ENCODE measurements around the gene INVS. TPM values are rescaled to one million over a fixed set of nuclear protein-coding genes. Genes with fewer than 3 reads are reported as not detected.

Gene INVS
- total RNA-seq, 4 donors from 2014 or later = 21.0 to 47.8 (median 31.6) TPM

DNA sequence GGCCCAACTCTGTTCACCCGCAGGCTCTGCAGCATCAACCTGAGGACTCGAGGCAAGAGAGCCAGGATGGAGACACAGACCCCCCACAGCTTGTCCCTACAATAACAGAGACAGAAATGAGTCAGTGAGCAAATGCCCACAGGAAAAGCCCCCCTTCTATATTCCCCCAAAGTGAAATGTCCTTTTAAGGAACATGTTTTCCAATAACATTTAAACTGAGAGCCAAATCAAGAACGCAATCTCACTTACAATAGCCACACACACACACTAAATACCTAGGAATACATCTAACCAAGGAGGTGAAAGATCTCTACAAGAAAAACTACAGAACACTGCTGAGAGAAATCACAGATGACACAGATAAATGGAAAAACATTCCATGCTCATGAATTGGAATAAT is 204.7 kb downstream of the INVS start:
- TF ChIP-seq POLR2AphosphoS5 (IDR thresholded peaks at IDR 0.05) = no peak
- no peak for TF ChIP-seq CTCF (IDR thresholded peaks at IDR 0.05)
- no peak for TF ChIP-seq POLR2A (IDR thresholded peaks at IDR 0.05)
- TF ChIP-seq EP300 (IDR thresholded peaks at IDR 0.05; ENCODE audit: low read depth) = no peak
- Histone ChIP-seq H3K36me3 (peaks cover 0 to 21% (median 12%) of the 10 kb centered on the region in 4 donors), H3K27ac (no peak overlapping the region), H3K27me3 (no peaks in the 10 kb centered on the region), H3K4me1 (no peaks in the 10 kb centered on the region), H3K4me3 (no peak overlapping the region), H3K9me3 (no peaks in the 10 kb centered on the region)
- intact Hi-C loops (cut with DNase I; ENCODE audit: low total_unique reads) (no loop called here), in situ Hi-C loops (cut with MboI; ENCODE audit: low pct_ligation_motif_present in 1 of 4, low pct_unique_long_range_greater_than_20kb in 1 of 4, low sequenced_read_pairs in 3 of 4) (no loop called here)
- no peak for DNase-seq
- WGBS, 2 donors (ENCODE audit: low coverage in 1 of 2) = 97 to 100% methylated on average over 1 to 3 of the region's 3 CpGs

DNA sequence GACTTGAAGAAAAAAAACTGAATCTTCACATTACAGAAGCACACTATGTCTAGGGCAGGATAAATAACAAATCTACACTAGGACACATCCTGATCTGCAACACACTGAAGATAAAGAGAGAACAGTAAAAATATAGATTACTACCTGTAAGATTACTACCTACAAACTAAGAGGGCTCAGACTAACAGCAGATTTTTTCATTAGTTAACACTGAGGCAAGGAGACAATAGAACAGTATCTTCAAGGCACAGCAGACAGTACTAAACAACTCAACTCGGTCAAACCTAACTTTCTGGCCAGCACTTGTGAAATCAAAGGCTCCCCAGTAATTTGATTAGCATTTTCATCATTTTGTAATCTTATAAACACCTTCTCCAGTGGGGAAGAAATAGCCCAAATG is 207.2 kb downstream of the INVS start:
- in situ Hi-C loops (cut with MboI; ENCODE audit: low pct_ligation_motif_present in 1 of 4, low pct_unique_long_range_greater_than_20kb in 1 of 4, low sequenced_read_pairs in 3 of 4) = no loop called here
- peaks cover 0 to 19% (median 5%) of the 10 kb centered on the region in 4 donors for H3K36me3 ChIP-seq

DNA sequence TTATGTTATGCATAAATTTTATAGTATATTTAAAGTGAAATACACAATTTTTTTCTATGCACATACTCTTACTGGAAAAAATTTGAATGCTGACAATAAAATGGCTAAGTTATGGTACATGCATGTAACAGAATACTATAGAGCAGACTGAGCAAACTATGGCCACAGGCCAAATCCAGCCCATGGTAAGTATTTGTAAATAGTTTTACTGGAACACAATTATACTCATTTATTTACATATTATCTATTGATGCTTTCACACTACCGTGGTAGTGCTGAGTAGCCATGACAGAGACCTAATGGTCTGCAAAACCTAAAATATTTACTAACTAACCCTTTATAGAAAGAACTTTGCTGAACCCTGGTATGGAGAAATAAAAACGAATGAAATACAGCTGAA is 208.0 kb downstream of the INVS start:
- WGBS, 2 donors (ENCODE audit: low coverage in 1 of 2) = 62 to 79% methylated on average over 2 of the region's 2 CpGs

More for the DNA sequence above, 207.2 kb downstream of the INVS start:
- Histone ChIP-seq H3K27ac (no peak overlapping the region), H3K4me1 (no peaks in the 10 kb centered on the region), H3K9me3 (no peaks in the 10 kb centered on the region), H3K4me3 (no peak overlapping the region), H3K27me3 (no peaks in the 10 kb centered on the region)
- WGBS, 2 donors (ENCODE audit: low coverage in 1 of 2) = 97 to 100% methylated on average over 1 of the region's 1 CpG
- intact Hi-C loops (cut with DNase I; ENCODE audit: low total_unique reads) = no loop called here
- no peak for TF ChIP-seq POLR2A (IDR thresholded peaks at IDR 0.05)
- no peak for TF ChIP-seq POLR2AphosphoS5 (IDR thresholded peaks at IDR 0.05)
- TF ChIP-seq CTCF (IDR thresholded peaks at IDR 0.05) = no peak
- no peak for TF ChIP-seq EP300 (IDR thresholded peaks at IDR 0.05; ENCODE audit: low read depth)
- no peak for DNase-seq

GRCh38 chr9:100308965-100309564 is 210.0 kb downstream of the INVS start:
- TF ChIP-seq POLR2A (IDR thresholded peaks at IDR 0.05) = no peak
- TF ChIP-seq EP300 (IDR thresholded peaks at IDR 0.05; ENCODE audit: low read depth) = no peak
- TF ChIP-seq POLR2AphosphoS5 (IDR thresholded peaks at IDR 0.05) = no peak
- no peak for TF ChIP-seq CTCF (IDR thresholded peaks at IDR 0.05)
- Histone ChIP-seq H3K36me3 (peaks cover 0 to 7% (median 3%) of the 10 kb centered on the region in 4 donors), H3K4me3 (no peak overlapping the region), H3K4me1 (no peaks in the 10 kb centered on the region), H3K9me3 (no peaks in the 10 kb centered on the region), H3K27me3 (no peaks in the 10 kb centered on the region), H3K27ac (no peak overlapping the region)
- intact Hi-C loops (cut with DNase I; ENCODE audit: low total_unique reads) = no loop called here
- DNase-seq = no peak
- in situ Hi-C loops (cut with MboI; ENCODE audit: low pct_ligation_motif_present in 1 of 4, low pct_unique_long_range_greater_than_20kb in 1 of 4, low sequenced_read_pairs in 3 of 4) = no loop called here
- WGBS, 2 donors (ENCODE audit: low coverage in 1 of 2) = 97 to 100% methylated on average over 1 of the region's 1 CpG

More for the DNA sequence above, 208.0 kb downstream of the INVS start:
- H3K27me3 ChIP-seq = no peaks in the 10 kb centered on the region
- H3K27ac ChIP-seq = no peak overlapping the region
- H3K4me1 ChIP-seq = no peaks in the 10 kb centered on the region
- DNase-seq = no peak
- H3K9me3 ChIP-seq = no peaks in the 10 kb centered on the region
- TF ChIP-seq POLR2AphosphoS5 (IDR thresholded peaks at IDR 0.05) (no peak), CTCF (IDR thresholded peaks at IDR 0.05) (no peak), EP300 (IDR thresholded peaks at IDR 0.05; ENCODE audit: low read depth) (no peak), POLR2A (IDR thresholded peaks at IDR 0.05) (no peak)
- intact Hi-C loops (cut with DNase I; ENCODE audit: low total_unique reads) (no loop called here), in situ Hi-C loops (cut with MboI; ENCODE audit: low pct_ligation_motif_present in 1 of 4, low pct_unique_long_range_greater_than_20kb in 1 of 4, low sequenced_read_pairs in 3 of 4) (no loop called here)
- no peak overlapping the region for H3K4me3 ChIP-seq
- H3K36me3 ChIP-seq = peaks cover 0 to 12% (median 2%) of the 10 kb centered on the region in 4 donors
